Kidney tubule cell (primary cell): Measurements from ENCODE around the gene FERMT3.
"Not testable (repeated sequence)": the region's sequence is repeated elsewhere in the genome, so short reads cannot be mapped to it uniquely, and the experiment has no call there.

Experiments used
- DNase-seq: peaks from one replicate; pipeline ENCODE4 v3.0.0-alpha.2; 2018; ENCODE audit warnings: low spot score

The FERMT3 gene

DNA sequence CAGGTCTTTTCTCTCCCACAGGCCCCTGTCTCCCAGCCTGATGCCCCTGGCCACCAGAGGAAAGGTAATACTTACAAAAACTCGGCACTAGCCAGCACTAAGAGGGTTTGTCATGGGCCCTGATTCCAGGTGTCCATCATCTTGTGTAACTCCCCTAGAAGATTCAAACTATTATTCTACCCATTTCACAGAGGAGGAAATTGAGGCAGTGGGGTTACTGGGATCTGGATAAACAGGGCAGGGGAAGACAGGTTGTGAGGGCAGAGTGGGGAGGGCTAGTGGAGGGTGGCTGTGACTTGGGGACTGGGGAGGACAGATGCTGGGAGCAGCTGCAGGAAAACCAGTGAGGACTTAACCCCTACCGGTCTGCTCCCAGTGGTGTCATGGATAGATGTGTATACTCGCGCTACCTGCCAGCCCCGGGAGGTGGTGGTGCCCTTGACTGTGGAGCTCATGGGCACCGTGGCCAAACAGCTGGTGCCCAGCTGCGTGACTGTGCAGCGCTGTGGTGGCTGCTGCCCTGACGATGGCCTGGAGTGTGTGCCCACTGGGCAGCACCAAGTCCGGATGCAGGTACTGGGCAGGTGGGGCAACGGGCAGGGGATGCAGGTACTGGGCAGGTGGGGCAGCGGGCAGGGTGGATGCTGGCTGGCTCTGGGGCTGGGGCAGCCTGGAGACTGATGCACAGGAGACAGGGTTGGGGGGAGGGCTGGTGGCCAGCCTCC, 29.1 kb downstream of the FERMT3 start:
- DNase-seq: no peak

DNA sequence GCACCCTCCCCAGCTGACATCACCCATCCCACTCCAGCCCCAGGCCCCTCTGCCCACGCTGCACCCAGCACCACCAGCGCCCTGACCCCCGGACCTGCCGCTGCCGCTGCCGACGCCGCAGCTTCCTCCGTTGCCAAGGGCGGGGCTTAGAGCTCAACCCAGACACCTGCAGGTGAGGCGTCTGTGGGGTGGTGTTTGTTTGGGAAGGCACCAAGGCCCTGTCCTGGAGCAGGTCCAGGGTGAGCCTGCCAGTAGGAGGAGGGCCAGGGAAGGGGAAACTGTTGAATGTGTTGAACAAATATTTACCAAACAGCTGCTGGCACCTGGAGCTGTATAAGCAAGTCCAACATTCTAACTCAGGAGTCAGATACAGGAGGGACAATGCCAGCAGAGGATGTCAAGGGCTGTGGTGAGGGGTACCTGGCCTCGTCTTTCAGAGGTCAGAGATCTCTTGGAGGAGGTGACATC, 31.0 kb downstream of the FERMT3 start:
- peak; percentile 42 for DNase-seq

DNA sequence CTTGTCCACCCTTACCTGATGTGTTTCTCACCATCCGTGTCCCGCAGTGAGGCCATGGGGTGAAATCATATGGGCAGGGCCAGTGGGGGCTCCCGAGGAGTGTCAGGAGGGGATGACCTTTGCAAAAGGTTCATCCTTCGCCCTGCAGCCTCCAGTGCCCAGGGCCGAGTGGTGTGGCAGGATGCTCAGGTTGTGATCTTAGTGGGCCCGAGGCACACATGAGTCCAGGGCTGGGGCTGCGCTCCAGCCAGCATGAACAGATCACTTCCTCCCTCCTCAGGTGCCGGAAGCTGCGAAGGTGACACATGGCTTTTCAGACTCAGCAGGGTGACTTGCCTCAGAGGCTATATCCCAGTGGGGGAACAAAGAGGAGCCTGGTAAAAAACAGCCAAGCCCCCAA, 31.6 kb downstream of the FERMT3 start:
- no peak for DNase-seq

DNA sequence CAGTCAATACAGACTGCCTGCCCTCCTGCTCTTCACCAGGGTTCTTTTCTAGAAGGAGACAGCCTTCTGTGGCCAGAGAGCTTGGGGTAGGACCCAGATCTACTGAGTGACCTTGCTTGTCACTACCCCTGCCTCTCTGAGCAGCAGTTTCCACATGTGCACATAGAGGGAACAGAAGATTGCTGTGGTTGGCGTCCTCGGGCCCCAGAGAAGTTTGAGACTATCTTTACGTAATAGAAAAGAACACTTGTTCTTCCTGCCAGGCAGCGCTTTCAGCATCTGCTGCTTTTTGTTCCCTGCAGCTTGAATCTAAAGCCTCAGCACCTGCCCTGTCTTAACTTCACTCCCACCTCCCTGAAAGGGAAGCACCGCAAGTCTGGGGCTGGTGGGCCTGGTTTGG, 32.5 kb downstream of the FERMT3 start:
- DNase-seq: no peak

DNA sequence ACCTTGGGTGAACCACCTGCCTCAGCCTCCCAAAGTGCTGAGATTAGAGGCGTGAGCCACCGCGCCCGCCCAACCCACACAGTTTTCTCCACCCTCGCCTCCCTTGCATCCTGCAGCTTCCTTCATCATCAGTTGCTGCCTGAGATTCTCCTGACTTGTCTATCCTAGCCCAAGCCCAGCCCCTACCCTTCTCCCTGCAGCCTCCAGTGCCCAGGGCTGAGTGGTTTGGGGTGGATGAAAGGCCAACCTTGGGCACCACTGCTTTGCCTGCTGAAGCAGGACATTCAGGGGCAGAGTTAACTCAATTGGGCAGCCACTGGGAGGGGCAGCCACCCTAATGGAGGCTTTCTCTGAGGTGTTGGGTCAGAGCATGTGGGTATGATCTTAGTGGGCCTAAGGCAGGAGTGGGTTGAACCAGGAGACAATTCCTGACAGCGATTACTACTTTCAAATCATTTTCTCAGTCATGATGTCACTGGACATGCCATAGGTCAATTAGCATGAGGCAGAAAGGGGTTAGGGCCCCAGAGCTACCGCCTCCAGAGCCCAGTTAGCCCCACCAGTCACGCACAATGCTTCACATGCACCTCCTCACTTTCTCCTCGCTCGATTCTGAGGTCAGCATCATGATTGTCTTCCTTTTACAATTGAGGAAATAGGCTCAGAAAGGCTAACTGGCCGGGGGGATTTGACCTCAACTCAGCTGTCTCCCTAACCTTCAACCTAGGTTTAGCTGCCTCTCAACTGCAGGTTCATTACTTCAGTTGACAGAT, 33.3 kb downstream of the FERMT3 start:
- DNase-seq: no peak

DNA sequence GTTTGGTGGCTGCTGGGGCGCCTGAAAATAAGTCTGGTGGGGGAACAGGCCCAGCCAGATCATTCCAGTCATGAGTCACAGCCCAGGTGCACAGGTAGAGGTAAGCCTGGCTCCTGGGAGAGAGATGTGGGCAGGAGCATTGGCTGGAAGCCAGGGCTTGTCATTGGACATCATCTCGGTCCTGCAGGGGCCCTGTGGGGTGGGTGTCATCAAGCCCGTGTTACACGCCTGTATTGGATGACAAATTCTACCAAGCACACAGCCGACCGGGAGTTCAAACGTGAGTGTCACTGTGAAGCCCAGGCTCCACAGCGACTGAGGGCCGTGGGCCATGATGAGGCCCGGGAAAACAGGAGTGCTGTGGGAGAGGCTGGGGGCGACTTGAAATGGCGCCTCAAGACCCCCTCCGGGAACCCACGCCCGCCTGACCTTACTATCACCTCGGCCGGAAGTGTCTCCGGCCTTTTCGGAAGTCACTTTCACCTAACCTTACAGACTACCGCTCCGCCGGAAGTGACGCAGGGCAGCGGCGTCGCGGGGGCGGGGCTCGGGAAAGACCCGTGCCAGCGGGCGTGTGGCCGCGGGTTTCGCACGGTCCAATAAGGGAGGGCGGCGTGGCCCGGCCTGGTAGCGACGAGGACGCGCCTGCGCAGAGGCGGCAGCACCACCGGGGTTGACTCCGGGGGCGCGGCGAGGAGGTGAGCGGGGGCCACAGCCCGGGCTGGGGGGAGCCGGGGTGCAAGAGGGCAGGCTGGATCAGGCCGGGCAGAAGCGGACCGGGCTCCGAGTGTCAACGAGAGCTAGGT, 34.1 kb downstream of the FERMT3 start, which contains the start of gene FKBP2:
TSS of gene FKBP2 (plus strand) at position 661 of the 806 bp plus-strand sequence. CDS start 1,293 bp downstream, outside the sequence.
- DNase-seq: peak; percentile 97

DNA sequence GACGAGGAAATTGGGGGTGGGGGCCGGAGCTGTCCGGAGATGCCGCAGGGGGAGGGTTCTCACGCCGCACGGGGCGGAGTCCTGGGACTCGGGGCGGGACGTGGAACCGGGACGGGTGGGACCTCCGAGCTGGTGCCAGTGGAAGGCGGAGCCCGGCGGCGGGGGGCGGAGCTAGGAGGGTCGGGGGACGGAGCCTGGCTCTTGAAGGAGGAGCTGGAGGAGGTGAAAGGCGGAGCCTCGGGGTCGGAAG, 34.6 kb downstream of the FERMT3 start:
- peak; percentile 99 for DNase-seq

DNA sequence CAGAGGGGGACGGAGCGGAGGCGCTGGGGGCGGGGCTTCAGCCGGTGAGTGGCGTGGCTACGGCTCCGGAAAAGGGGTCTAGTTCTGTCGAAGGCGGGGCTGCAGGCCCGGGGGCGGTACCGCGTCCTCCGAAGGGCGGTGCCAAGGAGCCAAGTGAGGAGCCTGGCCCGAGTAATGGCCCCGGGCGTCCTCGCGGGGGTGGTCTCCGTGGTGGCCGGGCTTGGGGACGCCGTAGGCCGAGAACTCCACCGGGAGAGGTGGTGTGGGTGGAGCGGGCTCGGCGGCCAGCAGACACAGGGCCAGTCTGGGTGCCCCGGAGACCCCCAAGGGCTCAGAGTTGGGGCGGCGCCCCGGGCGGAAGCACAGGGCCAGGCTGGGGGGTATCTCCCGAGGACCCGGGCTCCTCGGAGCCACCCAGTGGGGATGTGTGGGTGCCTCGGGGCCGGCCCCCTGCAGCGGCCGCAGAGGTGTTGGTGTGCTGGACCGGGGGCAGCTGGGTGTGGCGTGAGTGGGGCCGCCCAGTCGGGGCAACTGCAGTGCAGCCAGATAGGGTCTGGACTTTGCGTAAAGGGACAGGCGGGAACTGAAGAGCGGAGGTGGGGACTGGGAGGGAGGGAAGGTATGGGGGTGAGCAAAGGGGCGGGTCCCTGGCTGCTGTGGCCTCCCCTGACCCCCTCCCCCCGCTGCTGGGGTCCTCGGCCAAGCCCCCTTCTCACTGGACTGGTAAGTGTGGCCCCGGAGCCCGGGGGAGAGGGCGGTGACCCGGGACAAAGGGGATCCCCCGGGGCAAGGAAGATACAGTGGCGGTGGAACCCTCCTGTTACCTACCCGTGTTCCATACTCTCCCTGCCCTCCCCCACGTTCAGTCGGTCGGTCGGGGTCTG, 35.2 kb downstream of the FERMT3 start:
- DNase-seq: peak; percentile 58

DNA sequence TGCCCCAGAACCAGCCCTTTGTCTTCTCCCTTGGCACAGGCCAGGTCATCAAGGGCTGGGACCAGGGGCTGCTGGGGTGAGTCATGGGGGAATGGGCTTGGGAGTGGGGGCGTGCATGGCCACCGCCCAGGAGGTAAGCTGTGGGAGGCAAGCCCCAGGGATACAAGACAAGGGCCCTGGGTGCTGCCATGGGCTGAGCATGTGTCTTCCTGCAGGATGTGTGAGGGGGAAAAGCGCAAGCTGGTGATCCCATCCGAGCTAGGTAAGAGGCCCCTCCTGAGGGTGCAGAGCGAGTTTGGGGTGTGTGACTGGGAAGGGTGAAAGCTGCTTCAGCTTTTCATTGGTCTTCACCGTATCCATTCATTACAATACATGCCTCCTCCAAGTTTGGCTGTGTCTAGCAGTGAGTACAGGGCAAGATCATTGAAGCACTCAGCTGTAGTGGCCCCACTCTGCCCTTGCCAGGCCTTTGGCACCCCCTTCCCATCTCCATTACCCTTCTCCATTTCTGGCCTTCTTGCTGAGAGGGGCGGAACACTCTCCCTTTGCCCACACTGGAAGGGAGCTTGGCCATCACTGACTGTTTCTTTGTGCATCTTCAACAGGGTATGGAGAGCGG, 36.8 kb downstream of the FERMT3 start:
- DNase-seq: peak; percentile 33

DNA sequence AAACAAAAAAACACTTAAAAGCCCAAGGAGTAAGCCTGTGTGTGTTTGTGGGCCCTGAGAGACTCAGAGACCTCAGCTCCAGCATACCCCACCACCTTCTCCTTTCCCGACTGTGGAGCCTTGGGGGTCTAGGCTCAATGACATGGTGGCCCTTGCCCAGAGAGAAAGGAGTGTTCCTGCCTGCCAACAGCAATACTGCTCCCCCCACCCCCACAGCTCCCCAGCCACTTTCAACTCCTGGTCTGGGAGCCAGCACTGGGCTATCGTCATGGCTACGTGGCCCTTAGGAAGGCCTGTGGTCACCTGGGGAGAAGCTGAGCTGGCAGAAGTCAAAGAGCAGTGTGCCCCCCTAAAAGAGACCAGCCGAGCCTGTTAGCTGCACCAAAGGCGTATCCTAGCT, 37.6 kb downstream of the FERMT3 start:
- no peak for DNase-seq

DNA sequence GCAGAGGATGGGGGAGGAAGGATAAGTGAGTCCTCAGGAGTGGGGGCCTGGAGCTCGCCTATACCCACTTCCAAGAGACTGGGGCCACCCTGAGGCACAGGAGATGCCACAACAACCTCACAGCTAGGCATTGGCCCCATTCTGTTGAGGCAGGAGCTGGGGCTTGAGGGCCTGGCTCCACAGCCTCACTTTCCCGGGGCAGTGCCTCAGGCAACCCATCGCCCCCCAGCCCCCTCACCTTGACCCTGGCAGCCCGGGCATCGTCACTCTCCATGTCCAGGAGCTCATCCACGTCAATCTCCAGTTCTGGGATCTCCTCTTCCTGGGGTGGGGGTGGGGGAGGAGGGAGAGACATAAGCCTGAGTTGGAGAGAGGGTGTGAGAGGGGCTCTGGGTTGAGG, 38.4 kb downstream of the FERMT3 start:
- DNase-seq: no peak

DNA sequence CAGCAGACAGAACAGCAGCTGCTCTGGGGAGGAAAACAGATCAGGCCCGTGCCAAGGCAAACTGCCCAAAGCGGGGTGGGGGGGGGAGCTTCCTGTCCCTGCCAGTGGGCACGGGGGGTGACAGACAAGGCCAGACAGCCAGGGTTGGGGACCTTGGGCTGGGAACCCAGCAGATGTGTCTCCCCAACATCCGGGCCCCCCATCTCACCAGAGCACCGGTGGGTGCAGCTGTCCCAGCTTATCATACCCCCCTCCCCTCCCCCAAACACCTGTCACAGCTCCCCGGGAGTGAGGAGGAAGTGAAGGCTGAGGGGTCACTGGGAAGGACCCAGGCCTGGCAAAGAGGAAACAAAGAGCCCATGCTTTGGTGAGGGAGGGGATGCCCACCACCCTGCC, 38.9 kb downstream of the FERMT3 start:
- peak; percentile 46 for DNase-seq

DNA sequence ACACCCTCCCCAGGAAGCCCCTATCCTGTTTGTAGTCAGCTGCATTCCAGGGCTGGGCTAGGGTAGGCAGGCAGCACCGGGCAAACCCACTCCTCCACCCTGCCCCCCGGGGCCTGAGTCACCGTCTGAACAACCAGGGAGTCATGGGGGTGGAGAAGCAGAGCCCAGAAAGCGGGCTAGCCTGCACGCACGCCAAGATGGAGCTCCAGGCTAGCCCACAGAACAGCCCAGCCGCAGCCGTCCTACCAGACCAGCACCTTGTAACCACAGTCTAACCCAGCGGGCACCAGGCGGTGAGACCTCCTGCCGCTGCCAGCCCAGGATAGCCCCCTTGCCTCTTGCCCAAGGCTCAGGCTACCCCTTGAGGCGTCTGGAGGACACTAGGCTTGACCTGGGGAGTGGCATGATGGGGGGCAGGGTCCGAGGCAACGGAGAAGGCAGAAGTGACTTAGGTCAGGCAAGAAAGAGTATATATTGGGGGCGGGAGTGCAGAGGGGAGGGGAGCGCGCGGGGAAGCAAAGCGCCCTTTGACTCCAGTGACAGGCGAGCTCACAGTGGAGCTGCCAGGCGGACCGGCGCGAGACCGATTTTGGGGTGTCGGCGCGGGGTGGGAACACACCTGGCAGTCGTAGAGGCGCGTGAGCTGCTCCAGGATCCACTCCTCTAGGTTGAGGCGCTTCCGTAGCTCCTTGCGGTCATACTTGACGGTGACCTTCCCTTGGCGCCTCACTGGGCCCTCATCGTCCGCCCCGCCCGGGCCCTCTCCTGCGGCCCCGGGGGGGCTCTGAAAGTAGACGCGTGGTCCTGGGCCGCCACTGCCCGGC, 39.5 kb downstream of the FERMT3 start:
- DNase-seq: peak; percentile 96

DNA sequence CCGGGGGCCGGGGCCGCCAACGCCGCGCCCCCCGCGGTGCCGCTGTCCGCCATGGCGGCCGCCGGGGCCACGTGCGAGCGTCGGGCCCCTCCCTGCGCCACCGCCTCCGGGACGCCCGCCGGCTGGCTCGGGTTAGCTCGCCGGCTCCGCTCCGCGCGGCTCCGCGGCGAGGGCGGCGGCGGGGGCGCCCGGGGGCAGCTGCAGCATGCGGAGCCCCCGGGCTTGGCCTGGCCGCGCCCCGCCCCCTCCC, 40.0 kb downstream of the FERMT3 start:
- not testable (repeated sequence) for DNase-seq

DNA sequence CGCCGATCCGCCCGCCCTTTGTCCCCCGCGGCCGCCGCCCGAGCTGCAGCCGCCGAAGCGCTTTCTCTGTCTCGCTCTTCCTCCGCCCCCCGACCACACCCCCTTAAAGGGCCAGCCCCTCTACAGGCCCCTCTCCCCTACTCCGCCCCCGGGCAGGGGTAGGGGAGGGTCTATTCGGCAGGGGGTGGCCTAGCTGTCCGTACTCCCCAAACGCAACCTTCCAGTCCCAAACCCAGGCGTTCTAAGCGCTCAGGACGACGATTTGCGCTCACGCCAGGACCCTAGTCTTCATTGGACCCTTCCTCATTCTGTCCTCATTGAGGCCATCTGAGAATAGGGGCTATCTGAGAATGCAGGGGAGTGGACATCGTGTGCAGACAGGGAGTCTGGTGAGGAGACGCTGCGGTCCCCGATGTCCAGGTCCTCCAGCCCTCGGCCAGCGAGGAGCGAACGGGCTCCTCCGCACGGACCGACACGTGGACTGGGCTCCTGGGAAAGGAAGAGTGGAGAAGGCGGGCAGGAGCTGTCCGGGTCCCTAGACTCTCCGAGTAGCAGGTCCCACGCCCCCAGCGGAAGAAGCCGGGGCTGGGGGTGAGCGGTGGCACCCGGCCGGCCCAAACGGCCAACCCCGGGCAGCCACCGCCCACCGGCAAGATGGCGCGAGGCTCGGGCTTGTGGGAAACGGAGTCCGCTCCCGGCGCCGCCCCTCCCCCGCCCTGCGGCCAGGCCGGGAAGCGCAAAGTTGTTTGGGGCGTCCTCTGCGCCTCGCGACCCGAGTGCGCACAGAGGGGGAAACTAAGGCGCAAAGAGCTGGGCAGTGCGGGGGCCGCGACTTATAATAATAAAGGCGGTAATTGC, 40.6 kb downstream of the FERMT3 start, which contains the start of gene PPP1R14B:
TSS of gene PPP1R14B (minus strand) at position 73 of the 858 bp plus-strand sequence. CDS start 270 bp downstream, outside the sequence.
- peak; percentile 89 for DNase-seq

DNA sequence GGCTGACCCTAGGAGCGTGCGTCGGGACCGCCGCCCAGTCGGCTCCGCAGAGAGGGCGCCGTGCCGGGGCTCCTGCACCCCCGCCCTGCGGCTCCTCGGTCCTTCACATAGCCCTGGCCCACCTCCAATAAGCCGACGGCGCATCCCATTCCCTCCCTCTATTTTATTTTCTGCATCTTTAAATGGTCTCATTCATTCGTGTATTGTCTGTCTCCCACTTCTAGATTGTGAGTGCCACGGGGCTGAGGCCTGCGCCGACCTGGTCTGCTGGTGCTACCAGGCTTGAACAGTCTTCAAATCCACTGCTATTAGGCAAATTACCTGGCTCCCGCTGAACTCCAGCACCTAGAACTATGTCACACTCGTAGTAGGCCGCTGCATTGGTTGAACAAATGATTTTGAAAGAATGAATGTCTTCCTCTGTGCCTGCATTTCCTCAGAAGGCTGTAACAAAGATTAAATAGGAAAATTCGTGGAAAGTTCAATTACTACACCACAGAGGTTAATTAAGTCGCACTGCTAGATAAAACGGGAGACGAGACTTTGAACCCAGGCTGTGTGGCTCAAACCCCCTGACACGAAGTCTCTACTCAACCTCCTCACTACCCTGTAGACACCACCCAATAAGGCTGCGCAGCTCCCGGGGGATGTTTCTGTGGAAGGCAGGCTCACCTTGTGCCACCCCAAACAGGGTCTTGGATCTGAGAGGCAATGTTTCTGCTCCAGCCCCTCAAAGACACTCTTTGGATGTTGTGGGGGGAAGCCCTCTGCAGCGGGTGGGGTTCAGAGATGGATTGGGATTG, 41.4 kb downstream of the FERMT3 start:
- no peak for DNase-seq

DNA sequence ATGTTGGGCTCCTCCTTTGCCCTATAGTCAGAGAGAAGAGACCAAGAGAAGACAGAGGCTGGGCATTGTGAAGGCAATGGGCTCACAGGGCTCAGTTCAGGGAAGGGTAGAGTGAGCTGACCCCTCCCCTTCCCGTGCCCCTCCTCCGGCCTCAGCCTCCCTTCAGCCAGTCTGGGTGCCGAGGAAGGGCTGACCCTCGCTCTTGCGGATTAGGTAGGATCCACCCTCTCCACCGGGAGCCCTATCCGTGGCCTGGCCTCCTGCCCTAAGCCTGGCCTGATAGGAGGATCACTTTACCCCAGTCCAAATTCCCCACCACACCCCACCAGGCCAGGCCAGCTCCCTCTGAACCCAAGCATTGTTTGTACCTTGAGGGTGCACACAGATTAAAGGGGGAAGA, 42.1 kb downstream of the FERMT3 start:
- no peak for DNase-seq

DNA sequence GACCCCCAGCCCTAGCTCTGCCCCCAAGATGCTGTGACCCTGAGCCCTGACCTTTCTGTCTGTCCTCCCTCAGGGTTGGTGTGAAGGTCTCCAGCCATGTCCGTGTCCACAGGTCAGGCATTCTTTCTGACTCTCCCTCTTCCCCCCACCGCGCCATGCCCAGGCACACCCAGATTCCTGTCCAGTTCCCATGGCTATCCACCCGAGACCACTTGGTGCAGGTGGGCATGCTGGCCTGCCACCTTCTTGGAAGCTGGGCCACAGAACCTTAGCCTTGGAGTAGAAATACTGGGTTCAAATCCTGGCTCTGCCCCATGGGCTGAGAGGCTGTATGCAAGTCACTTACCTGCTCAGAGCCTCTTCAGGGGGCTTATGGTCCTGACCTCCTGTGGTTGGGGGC, 42.5 kb downstream of the FERMT3 start:
- DNase-seq: no peak
